Neuron (in vitro differentiated cells): ENCODE results near the gene SKIDA1.

Experiments
- H2AFZ ChIP-seq: one replicate; pipeline ENCODE4 v1.6.1; 2013; ENCODE audit warnings: low read depth, mild to moderate bottlenecking, inconsistent platforms, low read length, moderate library complexity
- H3K27me3 ChIP-seq: one replicate; pipeline ENCODE4 v1.6.1; 2013; ENCODE audit warnings: low read length; ENCODE audit not compliant: insufficient read depth
- H3K36me3 ChIP-seq: one replicate; pipeline ENCODE4 v1.6.1; 2013; ENCODE audit warnings: low read length; ENCODE audit not compliant: insufficient read depth
- H3K4me1 ChIP-seq: one replicate; pipeline ENCODE4 v1.6.1; 2013; ENCODE audit warnings: low read length; ENCODE audit not compliant: insufficient read depth
- H3K4me3 ChIP-seq: 2 replicates; pipeline ENCODE4 v1.5.1; 2013; ENCODE audit warnings: mild to moderate bottlenecking, low read length, moderate library complexity
- H3K9me3 ChIP-seq: one replicate; pipeline ENCODE4 v1.6.1; 2013; ENCODE audit warnings: low read length

Gene SKIDA1

GRCh38 chr10:21510241-21511094, 15.0 kb downstream of the SKIDA1 start:
- Histone ChIP-seq H3K4me3 (peak overlapping the region; percentile 100), H3K9me3 (no peaks in the 10 kb centered on the region)

GRCh38 chr10:21509341-21510240, 15.9 kb downstream of the SKIDA1 start:
- H2AFZ ChIP-seq, result no peak overlapping the region
- H3K4me3 ChIP-seq, result peak overlapping the region; percentile 100
- H3K9me3 ChIP-seq, result no peaks in the 10 kb centered on the region
- peaks cover 50% of the 10 kb centered on the region for H3K4me1 ChIP-seq
- H3K36me3 ChIP-seq, result peaks cover 27% of the 10 kb centered on the region
- no peaks in the 10 kb centered on the region for H3K27me3 ChIP-seq

More at GRCh38 chr10:21510241-21511094, 15.0 kb downstream of the SKIDA1 start:
- no peak overlapping the region for H2AFZ ChIP-seq
- H3K27me3 ChIP-seq, result no peaks in the 10 kb centered on the region
- H3K4me1 ChIP-seq, result peaks cover 46% of the 10 kb centered on the region
- H3K36me3 ChIP-seq, result peaks cover 35% of the 10 kb centered on the region

DNA sequence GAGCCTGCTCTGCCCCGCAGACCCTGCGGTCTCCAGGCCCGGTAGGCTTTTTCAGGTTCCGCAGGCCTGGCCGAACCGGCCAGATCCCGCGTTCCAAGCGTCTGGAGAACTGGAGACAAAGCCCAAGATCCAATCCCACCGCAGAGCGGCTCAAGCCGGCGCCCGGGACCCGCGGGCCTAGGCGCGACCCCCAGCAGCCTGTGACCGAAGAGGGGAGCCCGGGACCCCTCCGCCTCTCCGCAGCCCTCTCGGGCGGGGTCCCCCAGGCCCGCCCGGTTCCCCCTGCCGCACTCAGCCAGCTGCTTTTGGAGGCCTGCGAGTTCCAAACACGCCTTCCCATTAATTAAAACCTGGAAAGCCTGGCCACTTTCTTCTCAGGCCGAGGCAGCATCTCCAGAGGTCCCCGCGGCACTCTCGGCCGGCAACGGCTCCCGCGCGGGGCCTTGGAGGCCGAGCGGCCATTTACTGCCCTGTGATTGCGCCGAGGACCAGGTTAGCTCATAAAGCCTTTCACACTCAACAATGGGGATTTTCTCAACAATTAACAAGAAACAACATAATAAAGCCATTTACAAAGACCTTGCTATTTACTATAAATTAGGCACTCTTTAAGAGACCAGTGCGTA, 16.7 kb downstream of the SKIDA1 start:
- no peaks in the 10 kb centered on the region for H3K27me3 ChIP-seq
- peaks cover 56% of the 10 kb centered on the region for H3K4me1 ChIP-seq

GRCh38 chr10:21507150-21507549, 18.3 kb downstream of the SKIDA1 start:
- Histone ChIP-seq H3K36me3 (peaks cover 7% of the 10 kb centered on the region), H2AFZ (no peak overlapping the region), H3K27me3 (no peaks in the 10 kb centered on the region), H3K9me3 (no peaks in the 10 kb centered on the region), H3K4me1 (peaks cover 72% of the 10 kb centered on the region), H3K4me3 (peak overlapping the region; percentile 100)

More for the DNA sequence above, 16.7 kb downstream of the SKIDA1 start:
- Histone ChIP-seq H3K9me3 (no peaks in the 10 kb centered on the region), H2AFZ (no peak overlapping the region), H3K36me3 (peaks cover 22% of the 10 kb centered on the region), H3K4me3 (peak overlapping the region; percentile 100)

DNA sequence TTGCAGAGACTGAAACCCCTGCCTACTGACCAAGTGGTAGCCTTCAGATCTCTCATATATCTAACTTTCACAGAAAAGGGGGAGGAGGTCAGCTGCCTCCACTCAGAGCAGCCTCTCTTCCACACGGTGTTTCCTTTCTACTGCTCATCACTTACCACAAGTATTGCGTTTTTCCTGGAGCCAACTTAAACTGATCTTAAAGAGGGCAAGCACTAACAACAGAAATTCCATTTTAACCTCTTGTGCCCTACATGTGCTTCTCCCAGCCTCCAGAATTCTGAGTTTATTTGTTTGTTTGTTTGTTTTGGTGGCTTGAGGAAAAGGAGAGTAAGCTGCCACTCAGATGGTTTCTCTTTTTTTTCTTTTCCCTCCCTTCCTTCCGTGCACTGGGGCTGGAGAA, 19.1 kb downstream of the SKIDA1 start:
- no peaks in the 10 kb centered on the region for H3K36me3 ChIP-seq
- peaks cover 79% of the 10 kb centered on the region for H3K4me1 ChIP-seq
- no peaks in the 10 kb centered on the region for H3K27me3 ChIP-seq
- H3K9me3 ChIP-seq, result no peaks in the 10 kb centered on the region
- H3K4me3 ChIP-seq, result peak overlapping the region; percentile 0
- H2AFZ ChIP-seq, result no peak overlapping the region

- H3K27me3 ChIP-seq, result no peaks in the 10 kb centered on the region
- no peaks in the 10 kb centered on the region for H3K9me3 ChIP-seq
- H2AFZ ChIP-seq, result no peak overlapping the region
- peaks cover 79% of the 10 kb centered on the region for H3K4me1 ChIP-seq
- H3K4me3 ChIP-seq, result no peak overlapping the region
- no peaks in the 10 kb centered on the region for H3K36me3 ChIP-seq
These were observed 19.7 kb downstream of the SKIDA1 start for GRCh38 chr10:21505711-21506278.

- Histone ChIP-seq H2AFZ (no peak overlapping the region), H3K9me3 (no peaks in the 10 kb centered on the region), H3K4me1 (peaks cover 85% of the 10 kb centered on the region), H3K36me3 (no peaks in the 10 kb centered on the region), H3K4me3 (no peak overlapping the region), H3K27me3 (no peaks in the 10 kb centered on the region)
These were observed 21.9 kb downstream of the SKIDA1 start for GRCh38 chr10:21503542-21503941.

- no peaks in the 10 kb centered on the region for H3K27me3 ChIP-seq
- no peaks in the 10 kb centered on the region for H3K9me3 ChIP-seq
- H3K4me3 ChIP-seq, result no peak overlapping the region
These were observed 23.1 kb downstream of the SKIDA1 start for GRCh38 chr10:21502348-21502740.

GRCh38 chr10:21501731-21502347, 23.6 kb downstream of the SKIDA1 start:
- H3K4me1 ChIP-seq, result peaks cover 81% of the 10 kb centered on the region
- H2AFZ ChIP-seq, result no peak overlapping the region
- H3K4me3 ChIP-seq, result no peak overlapping the region
- no peaks in the 10 kb centered on the region for H3K9me3 ChIP-seq
- no peaks in the 10 kb centered on the region for H3K36me3 ChIP-seq
- H3K27me3 ChIP-seq, result no peaks in the 10 kb centered on the region

More at GRCh38 chr10:21502348-21502740, 23.1 kb downstream of the SKIDA1 start:
- H3K4me1 ChIP-seq, result peaks cover 86% of the 10 kb centered on the region
- H2AFZ ChIP-seq, result no peak overlapping the region
- H3K36me3 ChIP-seq, result no peaks in the 10 kb centered on the region

DNA sequence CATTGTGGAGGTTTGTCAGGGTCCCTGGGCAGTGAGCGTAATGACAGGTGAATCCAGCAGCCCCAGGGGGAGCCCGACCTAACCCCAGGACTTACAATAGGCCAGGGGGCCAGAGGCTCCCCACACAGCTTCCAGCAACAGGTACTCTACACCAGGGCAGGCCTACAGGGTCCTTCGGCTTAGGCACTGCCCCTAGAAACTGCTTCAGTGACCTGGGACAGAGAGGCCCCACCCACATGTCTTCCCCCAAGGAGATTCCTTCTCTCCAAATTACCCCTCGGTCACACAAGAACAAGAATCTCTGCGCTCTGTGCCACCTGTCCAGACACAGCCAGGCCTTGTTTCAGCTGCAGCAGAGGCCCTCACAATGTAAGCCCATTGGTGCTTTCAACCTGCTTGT, 24.4 kb downstream of the SKIDA1 start:
- Histone ChIP-seq H3K27me3 (no peaks in the 10 kb centered on the region), H3K4me1 (peaks cover 73% of the 10 kb centered on the region), H3K9me3 (no peaks in the 10 kb centered on the region), H2AFZ (no peak overlapping the region), H3K36me3 (no peaks in the 10 kb centered on the region), H3K4me3 (peak overlapping the region; percentile 97)

DNA sequence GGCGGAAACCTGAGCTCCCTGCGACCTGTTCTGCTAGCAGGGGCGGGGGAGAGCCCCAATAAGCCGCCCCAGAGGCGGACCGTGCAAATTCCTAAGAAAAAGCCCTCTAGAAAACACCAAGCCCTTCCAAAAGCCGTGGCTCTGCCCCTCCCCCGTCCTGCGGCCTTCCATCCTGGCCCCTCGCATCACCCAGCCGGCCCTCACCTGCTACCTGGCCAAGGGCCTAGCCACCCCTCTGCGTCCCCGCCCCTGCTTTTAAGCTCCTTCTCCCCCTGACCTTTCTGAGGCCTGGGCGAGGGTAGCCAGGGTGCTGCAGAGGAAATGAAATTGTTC, 24.9 kb downstream of the SKIDA1 start:
- Histone ChIP-seq H3K27me3 (no peaks in the 10 kb centered on the region), H3K4me3 (peak overlapping the region; percentile 97), H3K36me3 (no peaks in the 10 kb centered on the region), H2AFZ (no peak overlapping the region), H3K4me1 (peaks cover 68% of the 10 kb centered on the region), H3K9me3 (no peaks in the 10 kb centered on the region)
